HepG2 (cell line): ENCODE measurements around the gene NUBPL. TPM values are rescaled to one million over a fixed set of nuclear protein-coding genes. Genes with fewer than 3 reads are reported as not detected.

Experiments used
- CREB3 ChIP-seq: sonication (generic); formaldehyde crosslinking; IDR thresholded peaks from 2 replicates; pipeline ENCODE4 v1.5.0; 2020; ENCODE audit warnings: missing genetic modification reagents
- HMGXB4 ChIP-seq, 2 experiments: sonication (generic) in 1 of 2; formaldehyde crosslinking in 1 of 2; IDR thresholded peaks; 2 replicates each; pipeline versions ENCODE4 v1.4.0 to v1.6.1; 2018 to 2020; ENCODE audit warnings: missing genetic modification reagents in 2 of 2, borderline replicate concordance in 1 of 2, low read depth in 1 of 2, mild to moderate bottlenecking in 1 of 2, missing biosample characterization in 1 of 2
- IKZF5 ChIP-seq: IDR thresholded peaks from 2 replicates; pipeline ENCODE4 v1.6.1; 2018; ENCODE audit warnings: missing genetic modification reagents, mild to moderate bottlenecking, missing compliant biosample characterization
- LRRFIP1 ChIP-seq: sonication (generic); formaldehyde crosslinking; conservative IDR thresholded peaks from 2 replicates; pipeline ENCODE4 v1.4.0; 2020; ENCODE audit warnings: missing genetic modification reagents
- MLXIP ChIP-seq: sonication (generic); formaldehyde crosslinking; IDR thresholded peaks from 2 replicates; pipeline ENCODE4 v1.9.0; 2021; ENCODE audit warnings: missing genetic modification reagents, borderline replicate concordance
- NFE2L1 ChIP-seq: sonication (generic); formaldehyde crosslinking; IDR thresholded peaks from 2 replicates; pipeline ENCODE4 v1.4.0; 2020; ENCODE audit warnings: missing genetic modification reagents, mild to moderate bottlenecking, borderline replicate concordance
- NR3C1 ChIP-seq: sonication (generic); formaldehyde crosslinking; IDR thresholded peaks from 2 replicates; pipeline ENCODE4 v1.4.0; 2020; ENCODE audit warnings: missing genetic modification reagents
- PITX1 ChIP-seq: sonication (generic); formaldehyde crosslinking; IDR thresholded peaks from 2 replicates; pipeline ENCODE4 v1.5.1; 2020; ENCODE audit warnings: mild to moderate bottlenecking, missing genetic modification reagents
- REL ChIP-seq: sonication (generic); formaldehyde crosslinking; conservative IDR thresholded peaks from 2 replicates; pipeline ENCODE4 v1.8.0; 2022; ENCODE audit warnings: mild to moderate bottlenecking, missing genetic modification reagents, moderate library complexity
- TOPORS ChIP-seq: sonication (generic); formaldehyde crosslinking; IDR thresholded peaks from 2 replicates; pipeline ENCODE4 v1.8.0; 2023; ENCODE audit warnings: mild to moderate bottlenecking, missing genetic modification reagents
- ZBTB44 ChIP-seq: sonication (generic); formaldehyde crosslinking; IDR thresholded peaks from 2 replicates; pipeline ENCODE4 v1.4.0; 2020; ENCODE audit warnings: missing genetic modification reagents
- ZNF343 ChIP-seq: sonication (generic); formaldehyde crosslinking; IDR thresholded peaks from 2 replicates; pipeline ENCODE4 v1.4.0; 2020; ENCODE audit warnings: mild to moderate bottlenecking, missing genetic modification reagents
- ZNF704 ChIP-seq: sonication (generic); formaldehyde crosslinking; IDR thresholded peaks from 2 replicates; pipeline ENCODE4 v1.8.1; 2023; ENCODE audit warnings: mild to moderate bottlenecking, inconsistent platforms, moderate library complexity, missing genetic modification reagents, borderline replicate concordance
- ZNF792 ChIP-seq: IDR thresholded peaks from 2 replicates; pipeline ENCODE4 v1.6.1; 2016
- ZNF883 ChIP-seq: sonication (generic); formaldehyde crosslinking; IDR thresholded peaks from 2 replicates; pipeline ENCODE4 v1.5.1; 2020; ENCODE audit warnings: mild to moderate bottlenecking, missing genetic modification reagents; ENCODE audit errors: not compliant biosample characterization
- polyA plus RNA-seq, 8 experiments: library from polyadenylated mRNA; depleted of rRNA in 3 of 8; stranded (reverse) in 7 of 8; unstranded in 1 of 8; fragments of >200 nt; fragmentation: Illumina TruSeq in 4 of 8; extraction: Trizol in 4 of 8; gene quantifications; 2 replicates each; pipeline versions ENCODE4 v1.2.1 to v1.2.3, GENCODE V29; 2011 to 2016; ENCODE audit warnings: low read depth in 4 of 8, missing spikeins in 1 of 8, mixed read lengths in 1 of 8; ENCODE audit not compliant: insufficient read depth in 1 of 8
- total RNA-seq, 5 experiments: library from RNA; depleted of rRNA; stranded (reverse); fragments of >200 nt; fragmentation: Illumina TruSeq; extraction: Trizol; gene quantifications; 2 replicates each; pipeline ENCODE4 v1.2.3, GENCODE V29; 2016; ENCODE audit warnings: low read depth in 1 of 5

Gene NUBPL
- total and polyA plus RNA-seq, 2 of the 13 experiments (the other 11 are each of a cell fraction or from before 2014, with no cell fraction given), result 21.3 to 44.1 TPM

GRCh38 chr14:31855262-31855661 is 294.1 kb downstream of the NUBPL start (continued):
- no peak for TF ChIP-seq ZBTB44 (CRISPR knock-in tag)
- TF ChIP-seq PITX1 (CRISPR knock-in tag), result peak; percentile 57; the same call in 1 of the 2 replicates
- TF ChIP-seq NFE2L1 (CRISPR knock-in tag), result no peak
- no peak for TF ChIP-seq ZNF883 (CRISPR knock-in tag)
- no peak for TF ChIP-seq ZNF704 (CRISPR knock-in tag)
- peak in 1 of 2 experiments; percentile 46; a peak in 1 of 4 replicates for TF ChIP-seq HMGXB4 (CRISPR knock-in tag; IDR thresholded peaks at IDR 0.05; ENCODE audit: borderline replicate concordance in 1 of 2, low read depth in 1 of 2)
- peak; percentile 62; the same call in 1 of the 2 replicates for TF ChIP-seq IKZF5 (CRISPR knock-in tag)
- TF ChIP-seq CREB3 (CRISPR knock-in tag), result no peak
- TF ChIP-seq NR3C1 (CRISPR knock-in tag), result no peak
- TF ChIP-seq MLXIP (CRISPR knock-in tag), result no peak
- TF ChIP-seq TOPORS (CRISPR knock-in tag), result no peak
- TF ChIP-seq LRRFIP1 (CRISPR knock-in tag), result no peak
- no peak for TF ChIP-seq ZNF343 (CRISPR knock-in tag)
- peak; percentile 56; the same call in 1 of the 2 replicates for TF ChIP-seq ZNF792
- no peak for TF ChIP-seq REL
